GM19035 (cell line): Measurements from ENCODE around the gene RMRP.
"Not testable (repeated sequence)": the region's sequence is repeated elsewhere in the genome, so short reads cannot be mapped to it uniquely, and the experiment has no call there.

Experiments used
- ATAC-seq: cut with Tn5 transposase; IDR thresholded peaks from one replicate; pipeline ENCODE4 v1.9.1; 2021; ENCODE audit not compliant: unreplicated experiment

The RMRP gene

DNA sequence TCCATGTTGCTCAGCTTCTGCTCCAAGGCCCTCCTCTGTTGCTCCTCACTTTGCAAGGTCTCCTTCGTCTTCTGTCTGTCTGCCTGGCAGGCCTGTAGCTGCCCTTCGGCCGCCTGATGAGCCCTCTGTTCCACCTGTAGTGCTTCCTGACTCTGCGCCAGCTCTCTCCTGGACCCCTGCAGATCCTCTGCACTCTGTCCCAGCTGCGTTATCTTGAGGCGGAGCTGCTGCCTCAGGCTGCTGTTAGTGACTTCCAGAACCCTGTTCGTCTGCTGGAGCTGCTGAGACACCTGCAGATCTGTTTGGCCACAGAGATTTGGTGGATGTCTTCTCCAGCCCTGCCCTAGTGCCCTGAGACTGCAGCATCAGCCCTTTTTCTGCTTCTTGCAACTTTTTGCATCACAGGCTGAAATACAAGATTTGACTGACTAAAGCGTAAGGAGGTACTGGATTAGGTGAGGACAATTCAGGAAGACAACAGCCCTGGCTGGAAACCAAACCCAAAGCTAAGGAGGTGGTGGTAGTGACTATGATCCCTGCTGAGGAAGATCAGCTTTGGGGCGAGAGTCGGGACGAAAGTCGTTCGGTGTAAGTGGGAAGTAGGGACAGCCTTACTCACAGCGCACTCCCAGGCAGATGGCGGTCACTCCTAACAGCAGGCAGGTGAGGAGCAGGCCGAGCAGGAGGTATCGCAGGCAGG lies 41.7 kb downstream of the RMRP start:
- no peak for ATAC-seq

DNA sequence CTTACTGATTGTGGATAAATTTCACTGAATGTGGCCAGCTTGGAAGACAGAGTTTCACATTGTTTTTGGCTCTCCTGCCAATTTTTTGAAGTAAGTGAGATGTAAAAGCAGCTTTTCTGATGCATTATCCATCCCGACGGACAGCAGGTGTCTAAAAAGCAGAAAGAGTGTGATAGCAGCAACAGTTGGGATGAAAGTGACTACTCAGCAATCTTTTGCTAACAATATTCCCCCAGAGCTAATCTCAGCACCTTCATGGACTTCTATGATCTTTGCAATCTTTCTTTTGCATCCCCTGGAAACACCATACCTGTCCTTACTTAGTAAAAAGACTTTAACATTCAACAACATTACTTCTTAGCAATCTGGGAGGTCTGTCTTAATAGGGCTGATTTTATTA lies 45.0 kb downstream of the RMRP start:
- ATAC-seq, result no peak

DNA sequence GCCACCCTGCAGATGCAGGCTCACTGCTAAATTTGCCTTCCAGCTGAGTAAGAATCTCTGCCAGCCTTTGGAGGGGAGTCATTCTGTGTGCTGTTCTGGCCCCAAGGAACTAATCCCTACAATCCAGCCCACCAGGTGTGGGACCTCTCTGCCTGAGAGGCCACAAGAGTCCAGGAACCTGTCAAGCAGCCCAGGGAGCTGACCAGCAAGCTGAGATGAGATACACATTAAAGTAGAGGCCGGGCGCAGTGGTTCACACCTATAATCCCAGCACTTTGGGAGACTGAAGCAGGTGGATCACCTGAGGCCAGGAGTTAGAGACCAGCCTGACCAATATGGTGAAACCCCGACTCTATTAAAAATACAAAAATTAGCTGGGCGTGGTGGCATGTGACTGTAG lies 45.8 kb downstream of the RMRP start:
- ATAC-seq, result not testable (repeated sequence)

- peak; percentile 67 for ATAC-seq
These were observed 46.5 kb downstream of the RMRP start for GRCh38 chr9:35611230-35611797.

GRCh38 chr9:35609820-35610163 lies 48.0 kb downstream of the RMRP start:
- ATAC-seq, result no peak

DNA sequence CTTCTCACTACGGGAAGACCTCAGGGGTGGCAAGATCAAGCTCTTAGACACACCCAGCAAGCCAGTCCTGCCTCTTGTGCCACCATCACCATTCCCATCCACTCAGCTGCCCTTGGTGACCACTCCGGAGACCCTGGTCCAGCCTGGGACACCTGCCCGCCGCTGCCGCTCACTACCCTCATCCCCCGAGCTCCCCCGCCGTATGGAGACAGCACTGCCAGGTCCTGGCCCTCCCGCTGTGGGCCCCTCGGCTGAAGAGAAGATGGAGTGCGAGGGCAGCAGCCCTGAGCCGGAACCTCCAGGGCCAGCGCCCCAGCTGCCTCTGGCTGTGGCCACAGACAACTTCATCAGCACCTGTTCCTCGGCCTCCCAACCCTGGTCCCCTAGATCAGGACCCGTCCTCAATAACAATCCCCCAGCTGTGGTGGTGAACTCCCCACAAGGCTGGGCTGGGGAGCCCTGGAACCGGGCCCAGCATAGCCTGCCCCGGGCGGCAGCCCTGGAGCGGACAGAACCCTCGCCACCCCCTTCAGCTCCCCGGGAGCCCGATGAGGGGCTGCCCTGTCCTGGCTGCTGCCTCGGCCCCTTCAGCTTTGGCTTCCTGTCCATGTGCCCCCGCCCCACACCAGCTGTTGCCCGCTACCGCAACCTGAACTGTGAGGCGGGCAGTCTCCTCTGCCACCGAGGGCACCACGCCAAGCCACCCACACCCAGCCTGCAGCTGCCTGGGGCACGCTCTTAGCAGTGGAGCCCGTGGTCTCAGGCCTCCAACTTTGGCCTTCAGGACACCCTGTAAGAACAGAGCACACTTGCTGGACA lies 48.6 kb downstream of the RMRP start:
- no peak for ATAC-seq

GRCh38 chr9:35608221-35608620 lies 49.6 kb downstream of the RMRP start:
- ATAC-seq, result no peak
